ENCODE data around the gene HTRA2.

The HTRA2 gene

GRCh38 chr2:74551530-74551929 lies 21.8 kb downstream of the HTRA2 start:
- no peak overlapping the region for H3K27ac ChIP-seq
- no peak for TF ChIP-seq CTCF (IDR thresholded peaks at IDR 0.05)
- no peak for TF ChIP-seq ZFX (IDR thresholded peaks at IDR 0.05; ENCODE audit: borderline replicate concordance)

GRCh38 chr2:74551942-74552913 lies 22.5 kb downstream of the HTRA2 start:
- no peak overlapping the region for H3K27ac ChIP-seq
- TF ChIP-seq CTCF (IDR thresholded peaks at IDR 0.05) (no peak), ZFX (IDR thresholded peaks at IDR 0.05; ENCODE audit: borderline replicate concordance) (no peak)

GRCh38 chr2:74552914-74553811 lies 23.4 kb downstream of the HTRA2 start:
- H3K27ac ChIP-seq: peak overlapping the region; percentile 52
- TF ChIP-seq CTCF (IDR thresholded peaks at IDR 0.05) (no peak), ZFX (IDR thresholded peaks at IDR 0.05; ENCODE audit: borderline replicate concordance) (no peak)

GRCh38 chr2:74553892-74554819 lies 24.4 kb downstream of the HTRA2 start, which contains the start of the genes DOK1 and LOXL3:
Gene DOK1 (plus strand): TSS chr2:74554720. CDS start chr2:74554755, 35 bp downstream.
Gene LOXL3 (minus strand): TSS chr2:74553942. CDS start chr2:74552634, 1,308 bp downstream.
- TF ChIP-seq ZFX (IDR thresholded peaks at IDR 0.05; ENCODE audit: borderline replicate concordance) (no peak), CTCF (IDR thresholded peaks at IDR 0.05) (no peak)
- peak within 1 kb of the TSS; percentile 52 for H3K27ac ChIP-seq

- TF ChIP-seq CTCF (IDR thresholded peaks at IDR 0.05): no peak
- no peak for TF ChIP-seq ZFX (IDR thresholded peaks at IDR 0.05; ENCODE audit: borderline replicate concordance)
- peak overlapping the region; percentile 52; the same call in 1 of the 2 replicates for H3K27ac ChIP-seq
These were observed 25.2 kb downstream of the HTRA2 start for GRCh38 chr2:74554820-74555531.

GRCh38 chr2:74555610-74556103 lies 25.9 kb downstream of the HTRA2 start:
- TF ChIP-seq ZFX (IDR thresholded peaks at IDR 0.05; ENCODE audit: borderline replicate concordance) (no peak), CTCF (IDR thresholded peaks at IDR 0.05) (no peak)
- no peak overlapping the region for H3K27ac ChIP-seq
